ENCODE measurements around the gene METTL24. TPM values are rescaled to one million over a fixed set of nuclear protein-coding genes. Genes with fewer than 3 reads are reported as not detected.
"Not testable (repeated sequence)": the region's sequence is repeated elsewhere in the genome, so short reads cannot be mapped to it uniquely, and the experiment has no call there.

Gene METTL24
- total RNA-seq, 2 donors from 2014 or later = 12.0 to 17.2 TPM

DNA sequence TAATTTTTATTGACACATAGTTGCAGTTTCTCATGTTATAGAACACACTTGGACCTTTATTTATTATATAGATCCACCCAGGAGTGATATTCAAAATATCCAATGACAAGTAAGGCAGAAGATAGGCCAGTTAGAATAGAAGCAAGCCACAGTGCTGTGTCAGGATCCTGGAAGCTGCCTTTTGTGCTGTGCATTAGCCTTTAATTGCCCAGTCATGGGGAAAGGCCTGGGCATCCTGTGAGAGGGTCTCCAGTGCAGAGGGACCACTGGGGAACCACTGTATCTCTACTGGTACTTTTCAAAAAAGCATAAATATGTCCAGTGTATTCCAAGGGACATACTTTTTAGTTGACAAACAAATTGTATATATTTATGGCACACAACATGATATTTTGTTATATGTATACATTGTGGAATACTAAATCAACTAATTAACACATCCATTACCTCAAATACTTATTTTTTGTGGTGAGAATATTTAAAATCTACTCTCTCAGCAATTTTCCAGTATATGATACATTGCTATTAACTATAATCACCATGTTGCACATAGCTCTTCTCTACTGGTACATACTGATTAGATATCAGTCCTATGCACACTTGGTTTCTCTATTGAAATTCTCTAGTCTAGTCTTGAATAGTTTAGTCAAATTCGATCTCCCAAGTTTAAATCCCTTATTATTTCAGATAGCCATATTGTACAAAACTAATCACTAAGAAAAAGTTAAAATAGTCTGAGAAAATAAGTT is 118.4 kb downstream of the METTL24 start:
- intact Hi-C loops (cut with DNase I) = no loop called here
- no peak for DNase-seq (ENCODE audit: low spot score)

- DNase-seq (ENCODE audit: low spot score); intact Hi-C loops (cut with DNase I): not testable (repeated sequence)
These were observed 122.1 kb downstream of the METTL24 start for GRCh38 chr6:110236007-110236406.

GRCh38 chr6:110233770-110234374 is 124.3 kb downstream of the METTL24 start:
- intact Hi-C loops (cut with DNase I) = no loop called here
- no peak for DNase-seq (ENCODE audit: low spot score)

DNA sequence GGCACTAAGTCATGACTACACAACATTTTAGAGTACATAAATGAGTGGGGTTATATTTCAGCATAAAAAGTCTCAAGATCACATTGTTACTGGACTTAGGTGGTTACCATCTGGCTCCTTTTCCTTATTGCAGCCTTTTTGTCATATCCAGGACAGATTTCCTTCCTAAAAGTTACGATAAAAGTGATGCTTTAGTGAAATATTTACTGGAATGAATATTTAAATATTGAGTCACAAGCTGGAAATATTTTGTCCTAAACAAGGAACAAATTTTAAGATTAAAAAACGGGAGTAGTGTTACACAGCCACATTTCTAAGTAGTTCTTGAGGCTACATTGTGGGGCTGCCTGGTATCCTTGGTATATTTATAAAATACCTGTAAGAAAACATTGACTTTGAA is 125.7 kb downstream of the METTL24 start:
- no peak for DNase-seq (ENCODE audit: low spot score)
- intact Hi-C loops (cut with DNase I) = no loop called here

DNA sequence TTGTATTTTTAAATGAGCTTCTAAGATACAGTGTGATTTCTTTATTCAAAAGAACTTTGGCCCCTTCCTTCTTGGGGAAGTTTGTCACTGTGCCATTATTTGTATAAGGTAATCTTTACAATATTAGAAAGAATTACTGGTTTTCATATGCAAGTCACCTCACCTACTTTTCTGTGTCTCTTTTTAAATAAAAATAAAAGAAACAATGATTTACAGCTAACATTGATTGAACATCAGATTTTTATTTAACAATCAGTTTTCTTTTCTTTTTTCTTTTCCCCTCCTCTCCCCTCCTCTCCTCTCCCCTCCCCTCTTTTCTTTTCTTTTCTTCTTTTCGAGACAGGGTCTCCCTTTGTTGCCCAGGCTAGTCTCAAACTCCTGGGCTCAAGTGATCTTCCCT is 131.9 kb downstream of the METTL24 start:
- intact Hi-C loops (cut with DNase I) = no loop called here
- no peak for DNase-seq (ENCODE audit: low spot score)

DNA sequence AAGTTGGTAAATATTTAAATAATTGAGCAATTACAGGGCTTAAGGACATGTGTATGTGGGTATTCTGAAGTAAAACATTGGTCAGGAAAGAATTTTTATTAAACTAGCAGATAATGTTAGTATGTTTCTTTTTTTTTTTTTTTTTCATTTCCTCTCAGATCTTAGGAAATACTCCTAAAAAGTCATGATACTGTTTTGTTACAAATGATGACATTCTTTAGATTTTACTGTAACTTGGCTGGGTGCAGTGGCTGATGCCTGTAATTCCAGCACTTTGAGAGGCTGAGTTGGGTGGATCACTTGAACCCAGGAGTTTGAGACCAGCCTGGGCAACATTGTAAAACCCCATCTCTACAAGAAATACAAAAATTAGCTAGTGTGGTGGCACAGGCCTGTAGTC is 136.4 kb downstream of the METTL24 start:
- intact Hi-C loops (cut with DNase I) = no loop called here

GRCh38 chr6:110217266-110217665 is 140.9 kb downstream of the METTL24 start:
- intact Hi-C loops (cut with DNase I) = no loop called here
- DNase-seq (ENCODE audit: low spot score) = no peak

More for the DNA sequence above, 136.4 kb downstream of the METTL24 start:
- DNase-seq (ENCODE audit: low spot score) = no peak

- intact Hi-C loops (cut with DNase I) = no loop called here
- no peak for DNase-seq (ENCODE audit: low spot score)
These were observed 142.0 kb downstream of the METTL24 start for GRCh38 chr6:110216140-110216539.

GRCh38 chr6:110214338-110214737 is 143.8 kb downstream of the METTL24 start:
- intact Hi-C loops (cut with DNase I) = no loop called here
- DNase-seq (ENCODE audit: low spot score) = no peak

GRCh38 chr6:110211753-110212152 is 146.4 kb downstream of the METTL24 start:
- intact Hi-C loops (cut with DNase I) = no loop called here
- no peak for DNase-seq (ENCODE audit: low spot score)

DNA sequence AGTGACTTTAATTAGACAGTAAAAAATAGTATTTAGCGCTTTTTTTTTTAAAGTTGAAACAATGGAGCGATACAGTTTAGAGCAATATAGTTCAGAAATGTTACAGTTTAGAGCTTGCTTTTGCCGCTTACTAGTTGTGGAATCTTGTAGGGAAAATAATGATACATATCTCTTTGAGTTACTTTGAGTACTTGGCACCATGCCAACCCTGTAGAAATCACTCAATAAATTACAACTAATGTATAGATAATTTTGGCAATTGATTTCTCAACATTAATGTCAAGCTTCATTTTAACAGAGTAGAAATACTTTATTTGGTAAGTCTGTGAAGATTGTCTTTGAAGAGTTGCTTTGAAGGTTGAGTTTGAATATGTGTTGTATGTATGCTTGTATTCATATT is 150.5 kb downstream of the METTL24 start:
- DNase-seq (ENCODE audit: low spot score) = no peak
- intact Hi-C loops (cut with DNase I) = no loop called here

DNA sequence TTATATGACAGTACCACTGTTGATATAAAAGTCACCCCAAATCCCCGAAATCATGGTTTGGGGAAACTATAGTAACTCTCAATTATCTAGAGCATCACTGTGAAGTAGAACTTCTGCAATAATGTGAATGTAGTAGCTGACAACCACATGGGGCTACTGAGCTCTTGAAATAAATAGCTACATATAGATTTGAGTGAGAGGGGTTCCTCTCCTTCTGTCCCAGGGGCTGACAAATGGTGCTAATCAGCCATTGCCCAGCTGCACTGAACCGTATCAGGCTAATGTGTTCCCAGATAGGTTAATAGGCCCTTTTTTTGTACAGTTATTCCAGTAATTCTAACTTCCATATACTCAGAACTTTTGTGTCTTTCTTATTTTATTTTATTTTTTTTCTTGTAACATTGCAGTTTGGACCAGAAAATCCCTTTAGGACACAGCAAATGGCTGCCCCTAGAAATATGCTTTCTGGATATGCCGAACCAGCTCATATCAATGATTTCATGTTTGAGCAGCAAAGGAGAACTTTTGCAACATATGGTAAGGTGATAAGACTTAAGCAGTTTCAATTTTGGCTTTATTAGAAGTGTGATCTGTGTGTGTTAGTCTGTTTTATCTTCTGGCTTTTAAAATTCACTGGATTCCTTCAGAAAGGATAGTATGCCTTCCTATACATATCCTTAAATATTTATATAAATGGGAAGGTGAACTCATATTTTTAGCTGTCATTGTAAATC is 156.8 kb downstream of the METTL24 start:
- intact Hi-C loops (cut with DNase I) = no loop called here
- no peak for DNase-seq (ENCODE audit: low spot score)

DNA sequence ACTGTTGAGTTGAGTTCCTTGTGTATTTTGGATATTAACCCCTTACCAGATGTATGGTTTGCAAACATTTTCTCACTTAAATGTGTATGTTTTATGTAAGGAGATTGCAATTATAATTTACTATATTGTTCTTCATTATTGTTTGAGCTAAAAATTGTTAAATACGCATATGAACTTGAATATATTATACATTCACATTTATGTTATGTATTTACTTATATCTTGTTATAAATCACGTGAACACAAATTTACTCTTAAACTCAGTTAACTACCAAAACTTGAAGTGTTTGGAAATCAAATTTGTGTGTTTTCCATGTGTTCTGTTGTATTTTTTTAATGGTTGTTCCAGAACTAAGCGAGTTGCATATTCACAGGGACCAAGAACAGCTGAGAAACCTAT is 159.6 kb downstream of the METTL24 start:
- intact Hi-C loops (cut with DNase I) = no loop called here

GRCh38 chr6:110196874-110197273 is 161.3 kb downstream of the METTL24 start:
- no peak for DNase-seq (ENCODE audit: low spot score)
- intact Hi-C loops (cut with DNase I) = no loop called here

More for the DNA sequence above, 159.6 kb downstream of the METTL24 start:
- DNase-seq (ENCODE audit: low spot score) = no peak

- DNase-seq (ENCODE audit: low spot score) = no peak
These were observed 162.5 kb downstream of the METTL24 start for GRCh38 chr6:110195639-110196038.

More at GRCh38 chr6:110195639-110196038, 162.5 kb downstream of the METTL24 start:
- intact Hi-C loops (cut with DNase I) = no loop called here

Other genes starting within 250 kb of the METTL24 start
- gene WASF1, start 178.7 kb downstream of the METTL24 start, total RNA-seq = 10 to 100 TPM; 11.0 to 13.7 TPM
- gene CDC40, start 177.9 kb downstream of the METTL24 start, total RNA-seq = 10 to 100 TPM; 19.5 to 20.0 TPM
- 1 to 10 TPM; 1.9 to 2.7 TPM for gene DDO, start 57.2 kb upstream of the METTL24 start, total RNA-seq
- gene SLC22A16, start 118.3 kb upstream of the METTL24 start, total RNA-seq = 1 to 10 TPM in 1 of 2 donors, under 1 TPM in 1; 1.00 to 1.6 TPM